ENCODE results near the gene FAM219B. TPM values are rescaled to one million over a fixed set of nuclear protein-coding genes. Genes with fewer than 3 reads are reported as not detected.

The FAM219B gene
- total and polyA plus RNA-seq, 4 donors, result 7.5 to 15.6 (median 12.2) TPM

- H3K4me3 ChIP-seq (ENCODE audit: low read depth in 1 of 3, low read length in 3 of 3), result peak within 1 kb of the TSS; percentile 54 to 96 (median 92)
- H3K36me3 ChIP-seq (ENCODE audit: control insufficient read depth in 4 of 4, insufficient read depth in 3 of 4, low read depth in 1 of 4, low read length in 3 of 4), result no peaks in the 10 kb centered on the region
- DNase-seq (ENCODE audit: low spot score), result peak; percentile 90
- H3K27me3 ChIP-seq (ENCODE audit: control insufficient read depth in 4 of 4, insufficient read depth in 4 of 4, low read length in 3 of 4), result no peaks in the 10 kb centered on the region
- H3K9ac ChIP-seq (ENCODE audit: low read depth in 1 of 2, low read length in 2 of 2), result peak within 1 kb of the TSS; percentile 85 to 89
- under 1% methylated on average over 51 of the region's 52 CpGs for WGBS
- peak within 1 kb of the TSS; percentile 93 to 97 for H3K27ac ChIP-seq (ENCODE audit: low read depth in 1 of 2, low read length in 2 of 2)
- H3K9me3 ChIP-seq (ENCODE audit: control insufficient read depth in 4 of 4, low read length in 3 of 4), result no peaks in the 10 kb centered on the region
- TF ChIP-seq MAX (IDR thresholded peaks at IDR 0.05) (peak; percentile 57), RAD21 (IDR thresholded peaks at IDR 0.05) (no peak), NR2F2 (IDR thresholded peaks at IDR 0.05) (no peak), SP1 (IDR thresholded peaks at IDR 0.05) (peak; percentile 65), TAF1 (conservative IDR thresholded peaks at IDR 0.05) (no peak), HNF4A (conservative IDR thresholded peaks at IDR 0.05) (peak in 1 of 2 donors; percentile 24), REST (IDR thresholded peaks at IDR 0.05) (no peak), EGR1 (IDR thresholded peaks at IDR 0.05; ENCODE audit: low read depth in 2 of 2) (no peak), FOXA1 (IDR thresholded peaks at IDR 0.05) (no peak), GABPA (IDR thresholded peaks at IDR 0.05 in 1 of 2, conservative IDR thresholded peaks at IDR 0.05 in 1 of 2) (peak in 1 of 2 donors; percentile 76), HNF4G (IDR thresholded peaks at IDR 0.05) (no peak), RXRA (IDR thresholded peaks at IDR 0.05) (no peak), ZBTB33 (IDR thresholded peaks at IDR 0.05) (no peak), FOXA2 (IDR thresholded peaks at IDR 0.05) (no peak), JUND (IDR thresholded peaks at IDR 0.05) (no peak), YY1 (IDR thresholded peaks at IDR 0.05) (peak; percentile 53)
- TF ChIP-seq, protein P1, sequence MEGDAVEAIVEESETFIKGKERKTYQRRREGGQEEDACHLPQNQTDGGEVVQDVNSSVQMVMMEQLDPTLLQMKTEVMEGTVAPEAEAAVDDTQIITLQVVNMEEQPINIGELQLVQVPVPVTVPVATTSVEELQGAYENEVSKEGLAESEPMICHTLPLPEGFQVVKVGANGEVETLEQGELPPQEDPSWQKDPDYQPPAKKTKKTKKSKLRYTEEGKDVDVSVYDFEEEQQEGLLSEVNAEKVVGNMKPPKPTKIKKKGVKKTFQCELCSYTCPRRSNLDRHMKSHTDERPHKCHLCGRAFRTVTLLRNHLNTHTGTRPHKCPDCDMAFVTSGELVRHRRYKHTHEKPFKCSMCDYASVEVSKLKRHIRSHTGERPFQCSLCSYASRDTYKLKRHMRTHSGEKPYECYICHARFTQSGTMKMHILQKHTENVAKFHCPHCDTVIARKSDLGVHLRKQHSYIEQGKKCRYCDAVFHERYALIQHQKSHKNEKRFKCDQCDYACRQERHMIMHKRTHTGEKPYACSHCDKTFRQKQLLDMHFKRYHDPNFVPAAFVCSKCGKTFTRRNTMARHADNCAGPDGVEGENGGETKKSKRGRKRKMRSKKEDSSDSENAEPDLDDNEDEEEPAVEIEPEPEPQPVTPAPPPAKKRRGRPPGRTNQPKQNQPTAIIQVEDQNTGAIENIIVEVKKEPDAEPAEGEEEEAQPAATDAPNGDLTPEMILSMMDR (IDR thresholded peaks at IDR 0.05; ENCODE audit: low read depth, low read length, missing input control), result no peak
- TF ChIP-seq, protein P2, sequence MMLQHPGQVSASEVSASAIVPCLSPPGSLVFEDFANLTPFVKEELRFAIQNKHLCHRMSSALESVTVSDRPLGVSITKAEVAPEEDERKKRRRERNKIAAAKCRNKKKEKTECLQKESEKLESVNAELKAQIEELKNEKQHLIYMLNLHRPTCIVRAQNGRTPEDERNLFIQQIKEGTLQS (IDR thresholded peaks at IDR 0.05), result no peak
- peaks cover 10 to 46% (median 30%) of the 10 kb centered on the region in 4 donors for H3K4me1 ChIP-seq (ENCODE audit: control insufficient read depth in 4 of 4, insufficient read depth in 4 of 4, low read length in 3 of 4)
Measured at GRCh38 chr15:74873036-74873755, 33.5 kb downstream of the FAM219B start, which contains the start of gene SCAMP2. TSS of gene SCAMP2 (minus strand) at chr15:74873365. CDS start at chr15:74873255, 110 bp downstream.

All from liver (tissue), 9 donors.